ENCODE data around the gene BTN1A1. TPM values are rescaled to one million over a fixed set of nuclear protein-coding genes. Genes with fewer than 3 reads are reported as not detected.
A peak's percentile ranks its signal among the peaks of the same experiment; 100 is the strongest.

The BTN1A1 gene, protein sequence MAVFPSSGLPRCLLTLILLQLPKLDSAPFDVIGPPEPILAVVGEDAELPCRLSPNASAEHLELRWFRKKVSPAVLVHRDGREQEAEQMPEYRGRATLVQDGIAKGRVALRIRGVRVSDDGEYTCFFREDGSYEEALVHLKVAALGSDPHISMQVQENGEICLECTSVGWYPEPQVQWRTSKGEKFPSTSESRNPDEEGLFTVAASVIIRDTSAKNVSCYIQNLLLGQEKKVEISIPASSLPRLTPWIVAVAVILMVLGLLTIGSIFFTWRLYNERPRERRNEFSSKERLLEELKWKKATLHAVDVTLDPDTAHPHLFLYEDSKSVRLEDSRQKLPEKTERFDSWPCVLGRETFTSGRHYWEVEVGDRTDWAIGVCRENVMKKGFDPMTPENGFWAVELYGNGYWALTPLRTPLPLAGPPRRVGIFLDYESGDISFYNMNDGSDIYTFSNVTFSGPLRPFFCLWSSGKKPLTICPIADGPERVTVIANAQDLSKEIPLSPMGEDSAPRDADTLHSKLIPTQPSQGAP
- not detected for total RNA-seq

DNA sequence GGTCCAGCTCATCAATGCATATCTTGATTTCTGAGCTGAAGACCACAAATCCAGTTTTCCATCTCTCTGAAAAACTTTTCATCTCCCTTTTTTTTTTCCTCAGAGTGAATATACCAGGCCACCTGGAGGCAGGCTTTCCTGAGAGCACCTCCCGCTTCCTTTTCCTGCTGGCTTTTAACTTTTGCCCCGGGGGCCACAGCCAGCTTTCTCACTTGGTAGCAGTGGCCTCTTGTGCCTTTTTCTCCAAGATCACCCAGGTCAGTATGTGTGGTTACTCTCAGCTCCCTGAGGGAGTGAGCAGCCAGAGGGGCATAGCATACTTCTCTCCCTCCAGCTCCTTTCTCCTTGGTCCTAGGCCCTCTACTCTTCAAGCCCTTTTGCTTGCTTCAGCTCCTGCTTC lies at the start of gene BTN1A1:
Gene BTN1A1, plus strand, starts transcription at position 202 of the 400 bp plus-strand sequence. CDS start 984 bp downstream, outside the sequence.
- Histone ChIP-seq H3K4me1 (peaks cover 0 to 12% (median 5%) of the 10 kb centered on the region in 3 donors), H3K4me3 (no peak within 1 kb of the TSS), H3K27ac (no peak within 1 kb of the TSS), H3K36me3 (no peaks in the 10 kb centered on the region), H3K9me3 (no peaks in the 10 kb centered on the region), H3K27me3 (peaks cover 47% of the 10 kb centered on the region)
- 52 to 70% methylated on average over 2 of the region's 2 CpGs for WGBS, 2 donors (ENCODE audit: low coverage in 1 of 2)
- ATAC-seq: no peak
- TF ChIP-seq, protein P1, sequence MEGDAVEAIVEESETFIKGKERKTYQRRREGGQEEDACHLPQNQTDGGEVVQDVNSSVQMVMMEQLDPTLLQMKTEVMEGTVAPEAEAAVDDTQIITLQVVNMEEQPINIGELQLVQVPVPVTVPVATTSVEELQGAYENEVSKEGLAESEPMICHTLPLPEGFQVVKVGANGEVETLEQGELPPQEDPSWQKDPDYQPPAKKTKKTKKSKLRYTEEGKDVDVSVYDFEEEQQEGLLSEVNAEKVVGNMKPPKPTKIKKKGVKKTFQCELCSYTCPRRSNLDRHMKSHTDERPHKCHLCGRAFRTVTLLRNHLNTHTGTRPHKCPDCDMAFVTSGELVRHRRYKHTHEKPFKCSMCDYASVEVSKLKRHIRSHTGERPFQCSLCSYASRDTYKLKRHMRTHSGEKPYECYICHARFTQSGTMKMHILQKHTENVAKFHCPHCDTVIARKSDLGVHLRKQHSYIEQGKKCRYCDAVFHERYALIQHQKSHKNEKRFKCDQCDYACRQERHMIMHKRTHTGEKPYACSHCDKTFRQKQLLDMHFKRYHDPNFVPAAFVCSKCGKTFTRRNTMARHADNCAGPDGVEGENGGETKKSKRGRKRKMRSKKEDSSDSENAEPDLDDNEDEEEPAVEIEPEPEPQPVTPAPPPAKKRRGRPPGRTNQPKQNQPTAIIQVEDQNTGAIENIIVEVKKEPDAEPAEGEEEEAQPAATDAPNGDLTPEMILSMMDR (IDR thresholded peaks at IDR 0.05): no peak

DNA sequence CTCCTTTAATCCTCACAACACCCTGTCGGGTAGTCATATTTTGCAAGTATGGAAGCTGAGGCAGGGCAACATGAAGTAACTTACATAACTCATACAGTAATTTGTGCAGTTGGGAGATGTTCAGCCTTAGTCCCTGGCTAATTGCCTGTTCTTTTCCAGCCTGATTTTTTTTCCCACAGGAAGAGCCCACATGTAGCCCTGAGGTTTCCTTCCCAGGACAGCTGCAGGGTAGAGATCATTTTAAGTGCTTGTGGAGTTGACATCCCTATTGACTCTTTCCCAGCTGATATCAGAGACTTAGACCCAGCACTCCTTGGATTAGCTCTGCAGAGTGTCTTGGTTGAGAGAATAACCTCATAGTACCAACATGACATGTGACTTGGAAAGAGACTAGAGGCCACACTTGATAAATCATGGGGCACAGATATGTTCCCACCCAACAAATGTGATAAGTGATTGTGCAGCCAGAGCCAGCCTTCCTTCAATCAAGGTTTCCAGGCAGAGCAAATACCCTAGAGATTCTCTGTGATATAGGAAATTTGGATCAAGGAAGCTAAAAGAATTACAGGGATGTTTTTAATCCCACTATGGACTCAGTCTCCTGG lies 47.4 kb upstream of the BTN1A1 start:
- Histone ChIP-seq H3K4me1 (peaks cover 0 to 13% (median 2%) of the 10 kb centered on the region in 3 donors), H3K27me3 (no peaks in the 10 kb centered on the region), H3K4me3 (no peak overlapping the region), H3K27ac (no peak overlapping the region), H3K9me3 (no peaks in the 10 kb centered on the region), H3K36me3 (peaks cover 0 to 30% of the 10 kb centered on the region in 2 donors)
- TF ChIP-seq POLR2AphosphoS5 (IDR thresholded peaks at IDR 0.05): no peak
- 56 to 60% methylated on average over 1 of the region's 1 CpG for WGBS, 2 donors (ENCODE audit: low coverage in 1 of 2)
- ATAC-seq: no peak

DNA sequence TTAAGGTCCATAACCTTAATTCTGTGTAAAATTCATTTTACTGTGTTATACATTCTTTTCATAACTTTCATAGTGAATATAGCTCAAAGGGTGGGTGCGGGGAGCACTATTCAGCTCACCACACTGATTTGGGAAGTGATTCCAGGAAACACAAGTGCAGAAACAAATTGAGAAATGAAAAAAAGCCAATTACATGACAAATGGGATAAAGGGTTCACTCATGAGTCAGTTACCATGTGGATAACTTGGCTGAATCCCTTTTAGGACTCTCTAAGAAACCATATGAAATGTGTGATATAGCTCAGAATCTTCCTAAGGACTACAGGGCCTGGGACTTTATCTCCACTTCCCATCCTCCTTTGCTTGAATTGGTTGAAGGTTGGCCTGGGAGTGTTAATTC lies 45.5 kb upstream of the BTN1A1 start:
- Histone ChIP-seq H3K4me1 (peaks cover 5 to 24% (median 10%) of the 10 kb centered on the region in 3 donors), H3K4me3 (no peak overlapping the region), H3K36me3 (peaks cover 0 to 20% of the 10 kb centered on the region in 2 donors), H3K9me3 (no peaks in the 10 kb centered on the region), H3K27ac (no peak overlapping the region), H3K27me3 (no peaks in the 10 kb centered on the region)
- no peak for ATAC-seq
- no peak for TF ChIP-seq POLR2A (IDR thresholded peaks at IDR 0.05)
- TF ChIP-seq, protein P1 (IDR thresholded peaks at IDR 0.05): no peak
- TF ChIP-seq EP300 (IDR thresholded peaks at IDR 0.05): no peak
- TF ChIP-seq POLR2AphosphoS5 (IDR thresholded peaks at IDR 0.05): no peak
- WGBS, 2 donors (ENCODE audit: low coverage in 1 of 2): 83 to 100% methylated on average over 1 of the region's 1 CpG

DNA sequence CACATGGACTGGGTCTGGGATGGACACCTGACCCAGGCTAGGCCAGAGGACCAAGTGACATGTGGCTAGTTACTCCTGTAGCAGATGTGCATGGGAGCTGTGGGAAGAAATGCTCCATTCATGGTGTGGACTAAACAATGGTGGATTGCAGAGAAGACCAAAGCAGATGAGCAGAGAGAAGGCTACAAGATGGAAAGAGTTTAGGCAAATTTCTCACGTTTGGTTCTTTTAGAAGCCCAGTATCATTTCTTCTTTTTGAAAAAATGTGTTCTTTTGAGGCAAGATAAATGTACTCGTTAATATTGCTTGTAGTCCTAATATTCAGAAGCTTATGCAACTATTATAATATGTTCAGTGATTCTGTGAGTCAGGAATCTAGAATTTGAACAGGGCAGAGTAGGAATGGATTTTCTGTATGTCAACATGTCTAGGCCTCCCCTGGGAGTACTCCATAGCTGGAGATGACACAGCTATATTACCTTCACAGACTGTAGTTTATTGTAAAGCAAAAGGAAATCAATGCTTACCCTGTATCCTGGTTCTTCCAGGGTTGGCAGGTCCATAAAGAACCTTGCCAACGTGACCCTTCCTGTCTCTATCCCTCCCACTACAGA lies 44.6 kb upstream of the BTN1A1 start:
- ATAC-seq: no peak
- Histone ChIP-seq H3K27ac (no peak overlapping the region), H3K36me3 (peaks cover 0 to 20% of the 10 kb centered on the region in 2 donors), H3K27me3 (no peaks in the 10 kb centered on the region), H3K4me1 (peaks cover 5 to 32% (median 16%) of the 10 kb centered on the region in 3 donors), H3K9me3 (no peaks in the 10 kb centered on the region), H3K4me3 (no peak overlapping the region)
- TF ChIP-seq EP300 (IDR thresholded peaks at IDR 0.05) (no peak), POLR2AphosphoS5 (IDR thresholded peaks at IDR 0.05) (no peak), POLR2A (IDR thresholded peaks at IDR 0.05) (no peak)
- TF ChIP-seq, protein P1 (IDR thresholded peaks at IDR 0.05): no peak
- 82 to 86% methylated on average over 3 of the region's 3 CpGs for whole genome bisulfite sequencing, 2 donors (ENCODE audit: low coverage in 1 of 2)

DNA sequence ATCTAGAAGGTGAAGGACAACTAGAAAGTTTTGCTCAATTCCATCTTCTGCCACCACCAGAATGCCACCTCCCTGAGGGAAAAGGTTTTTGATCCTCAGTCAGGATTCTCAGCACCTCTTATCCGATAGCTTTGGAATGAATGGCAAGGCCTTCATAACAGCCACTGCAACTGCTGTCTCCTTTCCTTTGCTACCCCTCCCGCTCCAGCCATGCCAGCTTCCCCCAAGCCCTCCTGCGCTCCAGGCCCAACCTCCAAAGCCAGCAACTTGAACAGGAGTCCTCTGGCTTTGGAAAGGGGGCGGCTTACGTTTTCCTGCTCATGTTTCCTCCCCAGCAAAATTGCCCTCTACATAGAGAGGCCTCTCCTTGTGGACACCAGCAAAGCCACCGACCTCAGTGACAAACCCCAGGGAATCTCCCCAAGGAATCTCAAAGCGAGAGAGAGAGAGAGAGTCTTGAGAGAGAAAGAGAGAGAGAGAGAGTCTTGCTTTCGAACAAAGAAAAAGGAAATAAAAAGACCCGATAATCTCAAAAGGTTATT lies 42.8 kb upstream of the BTN1A1 start:
- Histone ChIP-seq H3K27ac (peak overlapping the region; percentile 88 to 92 (median 90)), H3K27me3 (no peaks in the 10 kb centered on the region), H3K9me3 (no peaks in the 10 kb centered on the region), H3K4me3 (peak overlapping the region; percentile 86 to 99), H3K4me1 (peaks cover 9 to 51% (median 27%) of the 10 kb centered on the region in 3 donors), H3K36me3 (peaks cover 0 to 32% of the 10 kb centered on the region in 2 donors)
- WGBS, 2 donors (ENCODE audit: low coverage in 1 of 2): 0 to 16% methylated on average over 3 to 5 of the region's 9 CpGs
- ATAC-seq: peak; percentile 73
- TF ChIP-seq POLR2AphosphoS5 (IDR thresholded peaks at IDR 0.05) (no peak), POLR2A (IDR thresholded peaks at IDR 0.05) (no peak), EP300 (IDR thresholded peaks at IDR 0.05) (no peak)
- TF ChIP-seq, protein P1 (IDR thresholded peaks at IDR 0.05): no peak
